D721Med (cell line): ENCODE data around the gene AK4.

Experiments
- DNase-seq: peaks from one replicate; pipeline ENCODE4 v3.0.0; 2011; ENCODE audit warnings: low spot score; ENCODE audit not compliant: insufficient read length
- FAIRE-seq: peaks from 2 replicates; lab custom pipeline; 2011; peaks lifted over from hg19 to GRCh38; lab: Jason Lieb, UNC
- TF ChIP-seq, protein P1 (sequence below): IDR thresholded peaks from 2 replicates; pipeline ENCODE4 v1.5.1; 2012; ENCODE audit warnings: mild to moderate bottlenecking, control low read depth; ENCODE audit not compliant: insufficient read depth; ENCODE audit errors: missing control alignments

Gene AK4

DNA sequence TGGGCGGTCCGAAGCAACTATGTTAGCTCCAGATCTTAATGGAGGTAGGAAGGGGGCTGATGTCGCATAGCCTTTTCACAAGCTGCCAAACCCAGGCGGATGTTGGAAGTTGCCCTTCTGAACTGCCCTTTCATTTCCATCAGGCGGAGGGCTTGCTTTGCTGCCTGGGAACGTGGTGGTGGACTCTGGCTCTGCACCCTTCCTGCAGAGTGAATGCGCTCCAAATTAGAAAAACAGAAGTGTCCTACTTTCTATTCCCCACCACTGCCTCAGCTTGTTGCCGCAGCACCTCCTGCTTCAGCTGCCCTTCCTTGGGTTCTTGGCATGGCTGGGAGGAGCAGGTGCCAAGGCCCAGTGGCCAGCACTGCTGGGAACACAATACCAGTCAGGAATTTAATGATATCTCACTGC lies 60.6 kb downstream of the AK4 start:
- DNase-seq (no peak), FAIRE-seq (no peak)
- TF ChIP-seq, protein P1, sequence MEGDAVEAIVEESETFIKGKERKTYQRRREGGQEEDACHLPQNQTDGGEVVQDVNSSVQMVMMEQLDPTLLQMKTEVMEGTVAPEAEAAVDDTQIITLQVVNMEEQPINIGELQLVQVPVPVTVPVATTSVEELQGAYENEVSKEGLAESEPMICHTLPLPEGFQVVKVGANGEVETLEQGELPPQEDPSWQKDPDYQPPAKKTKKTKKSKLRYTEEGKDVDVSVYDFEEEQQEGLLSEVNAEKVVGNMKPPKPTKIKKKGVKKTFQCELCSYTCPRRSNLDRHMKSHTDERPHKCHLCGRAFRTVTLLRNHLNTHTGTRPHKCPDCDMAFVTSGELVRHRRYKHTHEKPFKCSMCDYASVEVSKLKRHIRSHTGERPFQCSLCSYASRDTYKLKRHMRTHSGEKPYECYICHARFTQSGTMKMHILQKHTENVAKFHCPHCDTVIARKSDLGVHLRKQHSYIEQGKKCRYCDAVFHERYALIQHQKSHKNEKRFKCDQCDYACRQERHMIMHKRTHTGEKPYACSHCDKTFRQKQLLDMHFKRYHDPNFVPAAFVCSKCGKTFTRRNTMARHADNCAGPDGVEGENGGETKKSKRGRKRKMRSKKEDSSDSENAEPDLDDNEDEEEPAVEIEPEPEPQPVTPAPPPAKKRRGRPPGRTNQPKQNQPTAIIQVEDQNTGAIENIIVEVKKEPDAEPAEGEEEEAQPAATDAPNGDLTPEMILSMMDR: no peak

DNA sequence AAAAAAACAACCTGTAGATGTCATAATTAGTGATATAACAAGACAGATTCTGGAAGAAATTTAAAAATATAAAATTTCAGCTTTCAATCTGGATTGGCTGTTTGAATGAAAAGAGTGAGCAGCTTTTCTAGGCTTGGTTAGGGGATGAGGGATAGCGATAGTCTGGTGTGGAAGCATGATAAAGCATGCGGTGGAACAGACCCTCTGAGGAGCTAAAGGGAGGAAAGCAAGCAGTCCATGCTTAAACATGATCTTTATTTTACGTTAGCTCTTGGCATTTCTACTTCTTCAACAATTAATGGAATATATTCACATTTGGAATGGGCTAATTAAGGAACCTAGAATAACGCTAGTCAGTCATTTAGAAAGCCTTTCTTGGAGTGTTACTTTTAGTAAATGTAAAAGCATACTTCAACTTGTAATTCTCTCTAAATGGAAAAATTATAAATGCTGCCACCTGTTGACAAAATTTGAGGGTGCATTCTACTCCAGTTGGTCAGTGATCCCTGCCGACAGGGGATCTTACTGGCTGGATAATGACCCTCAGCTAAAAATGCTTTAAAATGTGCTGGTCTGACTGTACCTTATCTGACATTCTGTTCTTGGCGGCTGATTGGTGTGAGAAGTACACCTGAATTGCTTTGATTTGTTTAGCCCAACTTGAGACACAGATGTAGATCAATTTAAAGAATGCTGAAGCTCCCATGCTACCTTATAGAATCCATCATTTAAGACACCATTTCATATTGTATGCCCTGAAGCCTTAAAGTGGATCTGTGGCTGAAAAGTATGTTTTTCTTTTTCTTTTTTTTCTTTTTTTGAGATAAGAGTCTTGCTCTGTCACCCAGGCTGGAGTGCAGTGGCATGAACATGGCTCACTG lies 61.2 kb downstream of the AK4 start:
- DNase-seq (peak; percentile 23), FAIRE-seq (peak; percentile 6)
- TF ChIP-seq, protein P1: peak; percentile 51

DNA sequence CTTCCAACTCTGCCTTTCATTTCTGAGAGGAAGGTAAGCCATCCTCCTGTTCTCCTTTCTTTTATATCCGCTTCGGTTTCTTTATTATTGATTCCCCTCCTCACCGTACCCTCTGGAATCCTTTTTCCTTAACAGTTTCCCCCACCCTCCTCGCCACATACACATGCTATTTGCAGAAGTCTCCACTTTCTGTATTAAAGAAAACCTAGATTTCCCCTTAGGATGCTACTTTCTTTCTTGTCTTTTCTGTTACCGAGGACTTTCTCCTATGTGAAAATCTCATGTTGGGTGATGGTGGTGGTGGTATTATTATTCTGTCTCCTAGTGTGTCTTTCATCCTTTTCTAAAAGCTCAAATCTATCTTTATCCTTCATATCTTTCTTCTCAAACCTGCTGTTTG lies 62.3 kb downstream of the AK4 start:
- TF ChIP-seq, protein P1: no peak
- no peak for FAIRE-seq

DNA sequence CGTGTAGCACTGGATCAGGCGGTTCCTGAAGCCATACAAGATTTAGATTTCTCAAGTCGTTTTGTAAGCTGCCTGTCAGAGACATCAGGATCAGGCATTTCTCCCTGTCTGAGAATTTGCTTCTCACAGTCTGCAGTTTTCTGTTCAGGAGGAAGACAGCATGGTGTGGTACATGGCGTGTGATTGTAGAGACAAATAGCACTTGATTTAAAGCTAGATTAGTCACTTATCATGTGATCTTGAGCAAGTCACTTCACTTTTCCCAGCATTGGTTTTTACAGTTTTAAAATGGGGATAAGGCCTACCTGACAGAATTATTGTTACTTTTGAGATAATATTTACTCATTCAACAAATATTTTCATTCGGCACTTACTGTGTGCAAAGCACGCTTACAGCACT lies 63.3 kb downstream of the AK4 start:
- DNase-seq: no peak
- TF ChIP-seq, protein P1: no peak
- FAIRE-seq: no peak

More for the DNA sequence above, 62.3 kb downstream of the AK4 start:
- no peak for DNase-seq

DNA sequence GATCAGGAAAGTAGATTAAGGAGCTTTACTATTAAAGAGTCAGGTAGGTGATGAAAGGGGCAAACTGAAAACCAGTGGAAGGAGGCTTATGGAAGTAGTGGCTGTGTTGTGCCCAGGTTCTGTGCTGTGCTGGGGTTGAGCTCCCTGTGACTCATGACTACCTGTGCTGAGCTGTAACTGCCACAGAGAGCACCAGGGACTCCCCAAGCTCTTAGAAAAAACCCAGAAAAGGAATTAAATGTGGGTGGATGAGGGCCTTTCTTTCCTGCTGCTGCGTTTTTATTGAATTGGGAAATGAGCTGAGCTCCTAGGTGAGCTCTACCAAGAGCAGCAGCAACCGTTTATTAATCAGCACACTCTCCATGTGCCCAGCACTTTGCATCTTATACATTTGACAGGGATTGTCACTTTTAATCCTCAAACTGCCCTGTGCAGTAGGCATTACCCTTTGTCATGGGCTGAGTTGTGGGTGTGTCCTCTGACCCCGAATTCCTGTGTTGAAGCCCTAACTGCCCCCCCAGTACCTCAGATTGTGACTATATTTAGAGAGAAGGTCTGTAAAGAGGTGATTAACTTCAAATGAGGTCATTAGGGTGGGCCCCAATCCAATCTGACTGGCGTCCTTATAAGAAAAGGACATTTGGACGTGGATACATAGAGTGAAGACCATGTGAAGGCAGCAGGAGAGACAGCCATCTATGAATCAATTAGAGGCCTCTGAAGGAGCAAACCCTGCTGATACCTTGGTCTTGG lies 65.4 kb downstream of the AK4 start:
- FAIRE-seq (no peak), DNase-seq (no peak)
- TF ChIP-seq, protein P1: no peak

DNA sequence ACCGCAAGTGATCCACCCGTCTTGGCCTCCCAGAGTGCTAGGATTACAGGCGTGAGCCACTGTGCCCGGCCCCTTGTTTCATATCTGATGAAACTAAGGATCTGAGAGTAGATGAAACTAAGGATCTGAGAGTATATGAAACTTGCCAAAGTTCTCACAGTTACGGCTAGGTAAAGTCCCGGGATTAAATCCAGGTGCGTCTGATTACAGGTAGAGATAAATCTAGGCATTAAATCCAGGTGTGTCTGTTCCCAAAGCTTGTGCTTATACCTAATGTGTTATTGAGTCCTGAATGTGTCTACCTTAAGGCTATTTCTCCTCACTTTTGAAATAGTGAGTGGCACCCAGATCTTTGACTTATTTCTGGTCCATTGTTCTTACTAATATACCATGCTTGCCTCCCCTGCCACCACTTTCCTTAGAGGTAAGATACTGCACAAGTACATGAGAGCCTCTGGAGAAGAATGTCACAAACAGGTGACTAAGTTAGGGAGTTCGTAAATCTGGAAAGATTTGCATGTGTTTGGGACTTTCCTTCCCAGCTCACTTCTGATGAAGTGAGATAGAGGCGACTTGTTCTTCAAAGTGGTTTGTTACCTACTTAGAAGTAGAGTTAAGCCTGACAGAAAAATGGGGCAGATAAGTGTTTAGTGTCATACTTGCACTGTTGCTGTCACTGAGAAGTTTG lies 66.5 kb downstream of the AK4 start:
- no peak for DNase-seq
- no peak for FAIRE-seq

More for the DNA sequence above, 66.5 kb downstream of the AK4 start:
- TF ChIP-seq, protein P1: no peak
